Sigmoid colon (tissue), 4 donors: ENCODE data around the gene PROB1.
A peak's percentile ranks its signal among the peaks of the same experiment; 100 is the strongest.

Source experiments
- EP300 ChIP-seq, 4 donors: sonication (generic); formaldehyde crosslinking; IDR thresholded peaks; one replicate each; pipeline ENCODE4 v1.6.1; 2017; ENCODE audit warnings: antibody characterized with exemption in 4 of 4
- POLR2A ChIP-seq, 2 donors: fragments of 450-650 bp; IDR thresholded peaks; one replicate each; pipeline ENCODE4 v1.6.1; 2016; ENCODE audit warnings: antibody characterized with exemption in 2 of 2, mild to moderate bottlenecking in 2 of 2, moderate library complexity in 2 of 2
- POLR2AphosphoS5 ChIP-seq, 4 donors: sonication (generic); formaldehyde crosslinking; IDR thresholded peaks; one replicate each; pipeline ENCODE4 v1.6.1; 2017; ENCODE audit warnings: antibody characterized with exemption in 4 of 4
- TF ChIP-seq, protein P1 (sequence below), 4 experiments: fragments of 450-650 bp in 3 of 4; fragments of 200-600 bp in 1 of 4; IDR thresholded peaks; one replicate each; pipeline ENCODE4 v1.5.1; 2016 to 2019; ENCODE audit warnings: antibody characterized with exemption in 4 of 4, mild to moderate bottlenecking in 3 of 4, moderate library complexity in 2 of 4

- TF ChIP-seq, protein P1, sequence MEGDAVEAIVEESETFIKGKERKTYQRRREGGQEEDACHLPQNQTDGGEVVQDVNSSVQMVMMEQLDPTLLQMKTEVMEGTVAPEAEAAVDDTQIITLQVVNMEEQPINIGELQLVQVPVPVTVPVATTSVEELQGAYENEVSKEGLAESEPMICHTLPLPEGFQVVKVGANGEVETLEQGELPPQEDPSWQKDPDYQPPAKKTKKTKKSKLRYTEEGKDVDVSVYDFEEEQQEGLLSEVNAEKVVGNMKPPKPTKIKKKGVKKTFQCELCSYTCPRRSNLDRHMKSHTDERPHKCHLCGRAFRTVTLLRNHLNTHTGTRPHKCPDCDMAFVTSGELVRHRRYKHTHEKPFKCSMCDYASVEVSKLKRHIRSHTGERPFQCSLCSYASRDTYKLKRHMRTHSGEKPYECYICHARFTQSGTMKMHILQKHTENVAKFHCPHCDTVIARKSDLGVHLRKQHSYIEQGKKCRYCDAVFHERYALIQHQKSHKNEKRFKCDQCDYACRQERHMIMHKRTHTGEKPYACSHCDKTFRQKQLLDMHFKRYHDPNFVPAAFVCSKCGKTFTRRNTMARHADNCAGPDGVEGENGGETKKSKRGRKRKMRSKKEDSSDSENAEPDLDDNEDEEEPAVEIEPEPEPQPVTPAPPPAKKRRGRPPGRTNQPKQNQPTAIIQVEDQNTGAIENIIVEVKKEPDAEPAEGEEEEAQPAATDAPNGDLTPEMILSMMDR (IDR thresholded peaks at IDR 0.05): peak in 2 of 4 experiments; percentile 32 to 44
- TF ChIP-seq POLR2A (IDR thresholded peaks at IDR 0.05) (no peak), POLR2AphosphoS5 (IDR thresholded peaks at IDR 0.05) (no peak), EP300 (IDR thresholded peaks at IDR 0.05) (no peak)
These were observed 2.0 kb downstream of the PROB1 start for GRCh38 chr5:139392678-139393496.
